HEK293T (cell line): ENCODE results near the gene SHQ1.

Experiments used
- CTCF ChIA-PET: fragments of 350-600 bp; formaldehyde crosslinking; extraction: SDS; loops from one replicate; lab custom pipeline; 2021; ENCODE audit warnings: antibody characterized with exemption, inconsistent platforms; lab: Yijun Ruan, JAX
- POLR2A ChIA-PET: fragments of 350-600 bp; formaldehyde crosslinking; extraction: SDS; loops from one replicate; lab custom pipeline; 2020; ENCODE audit warnings: antibody characterized with exemption, inconsistent platforms; lab: Yijun Ruan, JAX
- DNase-seq: peaks from one replicate; pipeline ENCODE4 v3.0.0; 2012; ENCODE audit warnings: mixed read lengths; ENCODE audit errors: extremely low spot score
- ARNT ChIP-seq: fragments of 450-650 bp; IDR thresholded peaks from 2 replicates; pipeline ENCODE4 v1.6.1; 2017; ENCODE audit warnings: mild to moderate bottlenecking
- BHLHE40 ChIP-seq: fragments of 450-650 bp; IDR thresholded peaks from 2 replicates; pipeline ENCODE4 v1.6.1; 2016; ENCODE audit warnings: mild to moderate bottlenecking, moderate library complexity, borderline replicate concordance
- CTBP1 ChIP-seq: fragments of 450-650 bp; IDR thresholded peaks from 2 replicates; pipeline ENCODE4 v1.6.1; 2016; ENCODE audit warnings: borderline replicate concordance
- ELF4 ChIP-seq: fragments of 450-650 bp; IDR thresholded peaks from 2 replicates; pipeline ENCODE4 v1.6.1; 2017; ENCODE audit warnings: antibody characterized with exemption
- FOXA1 ChIP-seq: fragments of 450-650 bp; IDR thresholded peaks from 2 replicates; pipeline ENCODE4 v1.6.1; 2016; ENCODE audit warnings: mild to moderate bottlenecking
- FOXK2 ChIP-seq: fragments of 450-650 bp; IDR thresholded peaks from 2 replicates; pipeline ENCODE4 v1.6.1; 2016; ENCODE audit warnings: mild to moderate bottlenecking
- FOXM1 ChIP-seq: fragments of 450-650 bp; IDR thresholded peaks from 2 replicates; pipeline ENCODE4 v1.6.1; 2017; ENCODE audit warnings: mild to moderate bottlenecking, borderline replicate concordance
- HDGF ChIP-seq: fragments of 450-650 bp; IDR thresholded peaks from 2 replicates; pipeline ENCODE4 v1.6.1; 2017; ENCODE audit warnings: antibody characterized with exemption, borderline replicate concordance
- L3MBTL2 ChIP-seq: fragments of 450-650 bp; conservative IDR thresholded peaks from 2 replicates; pipeline ENCODE4 v1.6.1; 2016; ENCODE audit warnings: mild to moderate bottlenecking
- LEF1 ChIP-seq: fragments of 450-650 bp; IDR thresholded peaks from 2 replicates; pipeline ENCODE4 v1.6.1; 2017; ENCODE audit warnings: mild to moderate bottlenecking, borderline replicate concordance
- NFRKB ChIP-seq: fragments of 450-650 bp; IDR thresholded peaks from 2 replicates; pipeline ENCODE4 v1.6.1; 2016; ENCODE audit warnings: mild to moderate bottlenecking, moderate library complexity
- SP1 ChIP-seq: fragments of 450-650 bp; IDR thresholded peaks from 2 replicates; pipeline ENCODE4 v1.6.1; 2017
- SUZ12 ChIP-seq: fragments of 450-650 bp; IDR thresholded peaks from 2 replicates; pipeline ENCODE4 v1.6.1; 2016; ENCODE audit warnings: mild to moderate bottlenecking
- TARDBP ChIP-seq: fragments of 450-650 bp; IDR thresholded peaks from 2 replicates; pipeline ENCODE4 v1.6.1; 2016
- ZNF384 ChIP-seq: fragments of 450-650 bp; IDR thresholded peaks from 2 replicates; pipeline ENCODE4 v1.6.1; 2016
- TF ChIP-seq, protein P1 (sequence below): fragments of 450-650 bp; IDR thresholded peaks from 2 replicates; pipeline ENCODE4 v1.6.1; 2016

SHQ1 gene

DNA sequence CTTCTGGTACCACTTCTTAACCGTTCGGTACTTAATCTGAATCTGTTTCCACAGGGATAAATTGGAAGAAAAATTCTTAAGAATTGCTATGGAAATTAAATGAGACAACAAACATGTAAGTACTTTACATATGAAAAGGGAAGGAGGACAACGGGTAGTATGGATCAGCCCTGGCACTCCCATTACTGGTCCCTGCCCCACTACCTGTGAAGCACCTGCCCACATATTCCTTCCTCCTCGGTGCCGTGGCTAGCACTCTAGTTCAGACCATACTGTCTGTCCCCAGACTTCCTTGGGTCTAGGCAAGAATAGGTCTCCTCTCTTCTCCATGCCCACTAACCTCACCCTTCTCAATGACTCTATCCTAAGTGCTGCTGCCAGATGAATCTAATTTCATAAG is 46.2 kb downstream of the SHQ1 start:
- ChIA-PET POLR2A (no interaction called here), CTCF (no interaction called here)
- no peak for DNase-seq
- no peak for TF ChIP-seq SUZ12
- no peak for TF ChIP-seq FOXK2
- TF ChIP-seq L3MBTL2, result no peak
- no peak for TF ChIP-seq ARNT
- TF ChIP-seq ELF4, result no peak
- TF ChIP-seq BHLHE40, result no peak
- TF ChIP-seq FOXM1, result no peak
- TF ChIP-seq NFRKB, result no peak
- TF ChIP-seq, protein P1, sequence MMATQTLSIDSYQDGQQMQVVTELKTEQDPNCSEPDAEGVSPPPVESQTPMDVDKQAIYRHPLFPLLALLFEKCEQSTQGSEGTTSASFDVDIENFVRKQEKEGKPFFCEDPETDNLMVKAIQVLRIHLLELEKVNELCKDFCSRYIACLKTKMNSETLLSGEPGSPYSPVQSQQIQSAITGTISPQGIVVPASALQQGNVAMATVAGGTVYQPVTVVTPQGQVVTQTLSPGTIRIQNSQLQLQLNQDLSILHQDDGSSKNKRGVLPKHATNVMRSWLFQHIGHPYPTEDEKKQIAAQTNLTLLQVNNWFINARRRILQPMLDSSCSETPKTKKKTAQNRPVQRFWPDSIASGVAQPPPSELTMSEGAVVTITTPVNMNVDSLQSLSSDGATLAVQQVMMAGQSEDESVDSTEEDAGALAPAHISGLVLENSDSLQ, result no peak
- no peak for TF ChIP-seq FOXA1
- no peak for TF ChIP-seq SP1
- TF ChIP-seq CTBP1, result no peak
- no peak for TF ChIP-seq TARDBP
- TF ChIP-seq HDGF, result no peak

DNA sequence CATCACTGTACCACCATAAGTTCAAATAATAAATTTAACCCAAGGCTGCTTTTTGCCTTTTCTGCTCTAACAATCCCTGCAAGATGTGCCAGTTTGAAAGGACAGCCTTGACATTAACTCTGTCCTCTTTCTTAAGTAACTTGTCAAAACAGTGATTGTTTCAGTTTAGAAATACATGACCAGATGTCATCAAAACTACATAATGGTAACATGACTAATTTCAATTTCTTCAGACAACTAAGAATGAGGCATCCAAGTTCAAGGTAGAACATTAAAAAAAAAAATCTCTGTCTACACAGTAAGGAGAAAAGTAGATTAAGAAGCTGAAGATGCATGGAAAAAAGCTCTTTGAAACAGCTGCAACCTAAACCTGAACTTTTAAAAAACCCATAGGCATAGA is 47.4 kb downstream of the SHQ1 start:
- no peak for DNase-seq
- TF ChIP-seq CTBP1, result no peak
- TF ChIP-seq L3MBTL2, result no peak
- TF ChIP-seq NFRKB, result no peak
- TF ChIP-seq FOXA1, result no peak
- no peak for TF ChIP-seq HDGF
- TF ChIP-seq TARDBP, result no peak
- no peak for TF ChIP-seq BHLHE40
- TF ChIP-seq SP1, result no peak
- TF ChIP-seq ELF4, result no peak
- no peak for TF ChIP-seq LEF1
- TF ChIP-seq SUZ12, result no peak
- TF ChIP-seq, protein P1, result no peak
- no peak for TF ChIP-seq FOXK2
- no peak for TF ChIP-seq ZNF384
- no peak for TF ChIP-seq FOXM1
- no peak for TF ChIP-seq ARNT
- ChIA-PET CTCF (interaction anchor here (1.4 kb wide), 1 partner anchor 11 kb away, joined by 5 read pairs; no protein-coding TSS in a partner anchor), POLR2A (no interaction called here)

GRCh38 chr3:72798552-72799195 is 49.6 kb downstream of the SHQ1 start:
- ChIA-PET CTCF (no interaction called here), POLR2A (no interaction called here)

GRCh38 chr3:72797773-72798543 is 50.3 kb downstream of the SHQ1 start:
- POLR2A ChIA-PET, result no interaction called here
- no peak; the same call in 1 of the 2 replicates for TF ChIP-seq FOXK2
- TF ChIP-seq NFRKB, result no peak
- TF ChIP-seq TARDBP, result no peak
- no peak for TF ChIP-seq SUZ12
- no peak for TF ChIP-seq SP1
- no peak for TF ChIP-seq FOXM1
- TF ChIP-seq CTBP1, result no peak
- TF ChIP-seq FOXA1, result no peak
- TF ChIP-seq BHLHE40, result no peak
- TF ChIP-seq LEF1, result no peak
- CTCF ChIA-PET, result no interaction called here
- no peak for DNase-seq

More at GRCh38 chr3:72798552-72799195, 49.6 kb downstream of the SHQ1 start:
- no peak for DNase-seq
- TF ChIP-seq LEF1 (no peak), ELF4 (no peak), ZNF384 (no peak), L3MBTL2 (no peak), NFRKB (no peak), CTBP1 (no peak)
- TF ChIP-seq, protein P1, result no peak

GRCh38 chr3:72794079-72794478 is 54.2 kb downstream of the SHQ1 start:
- CTCF ChIA-PET, result no interaction called here
- POLR2A ChIA-PET, result no interaction called here
- no peak for TF ChIP-seq LEF1
- no peak for TF ChIP-seq ELF4
- no peak for TF ChIP-seq SUZ12
- TF ChIP-seq SP1, result no peak
- no peak for TF ChIP-seq BHLHE40
- TF ChIP-seq CTBP1, result no peak
- no peak for TF ChIP-seq NFRKB
- TF ChIP-seq FOXK2, result no peak
- no peak for TF ChIP-seq L3MBTL2
- DNase-seq, result no peak

GRCh38 chr3:72791161-72791560 is 57.1 kb downstream of the SHQ1 start:
- no peak for TF ChIP-seq BHLHE40
- no peak for TF ChIP-seq L3MBTL2
- no peak for TF ChIP-seq SP1
- no peak for TF ChIP-seq SUZ12
- TF ChIP-seq, protein P1, result no peak
- no peak for TF ChIP-seq ELF4
- no peak for TF ChIP-seq NFRKB
- TF ChIP-seq FOXM1, result no peak
- no peak for TF ChIP-seq HDGF
- no peak for TF ChIP-seq ZNF384
- TF ChIP-seq TARDBP, result no peak
- CTCF ChIA-PET, result no interaction called here
- DNase-seq, result no peak
- POLR2A ChIA-PET, result no interaction called here
